OCI-LY1 (cell line): ENCODE measurements around the gene ALDOA.

Source experiments
- CTCF ChIP-seq: fragments of 200-600 bp; sonication (generic), shearing (Covaris generic); IDR thresholded peaks from 2 replicates; pipeline ENCODE4 v1.5.1; 2017; ENCODE audit warnings: mild to moderate bottlenecking, antibody characterized with exemption, low read length, moderate library complexity, mixed read lengths
- EZH2 ChIP-seq: fragments of 200-600 bp; sonication (generic), shearing (Covaris generic); IDR thresholded peaks from 2 replicates; pipeline ENCODE4 v1.8.0; 2017; ENCODE audit warnings: borderline replicate concordance, mixed run types, mild to moderate bottlenecking, antibody characterized with exemption, low read length, moderate library complexity, mixed read lengths

- TF ChIP-seq CTCF (no peak), EZH2 (no peak)
Measured at GRCh38 chr16:30110661-30111060, 45.1 kb downstream of the ALDOA start.
